HEK293T (cell line): Measurements from ENCODE around the gene AKNA.

Experiments
- BHLHE40 ChIP-seq: fragments of 450-650 bp; IDR thresholded peaks from 2 replicates; pipeline ENCODE4 v1.6.1; 2016; ENCODE audit warnings: mild to moderate bottlenecking, moderate library complexity, borderline replicate concordance
- ELF4 ChIP-seq: fragments of 450-650 bp; IDR thresholded peaks from 2 replicates; pipeline ENCODE4 v1.6.1; 2017; ENCODE audit warnings: antibody characterized with exemption
- FOXA1 ChIP-seq: fragments of 450-650 bp; IDR thresholded peaks from 2 replicates; pipeline ENCODE4 v1.6.1; 2016; ENCODE audit warnings: mild to moderate bottlenecking
- LEF1 ChIP-seq: fragments of 450-650 bp; IDR thresholded peaks from 2 replicates; pipeline ENCODE4 v1.6.1; 2017; ENCODE audit warnings: mild to moderate bottlenecking, borderline replicate concordance
- NFRKB ChIP-seq: fragments of 450-650 bp; IDR thresholded peaks from 2 replicates; pipeline ENCODE4 v1.6.1; 2016; ENCODE audit warnings: mild to moderate bottlenecking, moderate library complexity
- TARDBP ChIP-seq: fragments of 450-650 bp; IDR thresholded peaks from 2 replicates; pipeline ENCODE4 v1.6.1; 2016
- TF ChIP-seq, protein P1 (sequence below): fragments of 450-650 bp; IDR thresholded peaks from 2 replicates; pipeline ENCODE4 v1.6.1; 2016

DNA sequence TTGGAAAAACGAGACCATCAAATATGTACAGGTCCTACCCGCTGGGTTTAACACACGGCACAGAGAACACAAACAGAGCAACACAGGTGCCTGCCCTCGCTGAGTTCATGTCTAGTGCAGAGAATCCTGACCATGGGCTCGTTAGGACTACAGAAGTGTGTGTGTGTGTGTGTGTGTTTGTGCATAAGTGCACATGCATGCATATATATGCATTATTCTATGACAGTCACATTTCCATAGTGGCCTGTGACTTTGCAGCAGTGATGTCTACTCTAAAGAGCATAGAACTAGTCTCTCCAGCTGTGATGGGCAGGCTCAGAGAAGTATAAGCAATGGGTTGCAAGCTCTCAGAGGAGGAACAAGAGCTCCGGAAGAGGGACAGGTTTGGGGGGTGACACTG, 30.4 kb downstream of the AKNA start:
- TF ChIP-seq, protein P1, sequence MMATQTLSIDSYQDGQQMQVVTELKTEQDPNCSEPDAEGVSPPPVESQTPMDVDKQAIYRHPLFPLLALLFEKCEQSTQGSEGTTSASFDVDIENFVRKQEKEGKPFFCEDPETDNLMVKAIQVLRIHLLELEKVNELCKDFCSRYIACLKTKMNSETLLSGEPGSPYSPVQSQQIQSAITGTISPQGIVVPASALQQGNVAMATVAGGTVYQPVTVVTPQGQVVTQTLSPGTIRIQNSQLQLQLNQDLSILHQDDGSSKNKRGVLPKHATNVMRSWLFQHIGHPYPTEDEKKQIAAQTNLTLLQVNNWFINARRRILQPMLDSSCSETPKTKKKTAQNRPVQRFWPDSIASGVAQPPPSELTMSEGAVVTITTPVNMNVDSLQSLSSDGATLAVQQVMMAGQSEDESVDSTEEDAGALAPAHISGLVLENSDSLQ = no peak
- TF ChIP-seq FOXA1 (no peak), NFRKB (no peak), BHLHE40 (no peak), TARDBP (no peak), ELF4 (no peak), LEF1 (no peak)
